Retinal pigment epithelial cell (primary cell): ENCODE results near the gene PRAME.

Source experiments
- DNase-seq: peaks from one replicate; pipeline ENCODE4 v3.0.0-alpha.2; 2010; ENCODE audit warnings: low read depth
- H3K4me3 ChIP-seq: 2 replicates; pipeline ENCODE4 v1.5.1; 2011; ENCODE audit warnings: mild to moderate bottlenecking, low read length, control low read depth, moderate library complexity
- CTCF ChIP-seq: conservative IDR thresholded peaks from 2 replicates; pipeline ENCODE4 v1.5.1; 2011; ENCODE audit warnings: low read depth, low read length, control low read depth, inconsistent platforms

Gene PRAME

DNA sequence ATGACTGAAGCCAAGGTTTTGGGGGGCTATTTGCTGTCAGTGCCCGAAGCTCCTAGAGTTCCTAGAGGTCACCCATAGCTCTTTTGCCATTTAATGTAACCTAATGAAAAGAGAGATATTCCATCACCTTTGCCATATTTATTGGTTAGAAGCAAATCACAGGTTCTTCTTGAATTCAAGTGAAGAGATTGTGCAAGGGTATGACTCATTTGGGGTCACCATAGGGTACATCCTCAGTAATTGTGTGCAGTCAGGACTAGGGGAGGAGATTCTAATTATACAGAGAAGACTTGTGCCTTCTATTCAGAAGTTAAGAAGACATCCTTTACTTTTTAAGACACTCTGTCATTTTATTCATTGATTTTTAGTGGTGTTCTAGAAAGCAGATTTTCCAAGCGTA lies 6.9 kb upstream of the PRAME start:
- no peak for DNase-seq
- H3K4me3 ChIP-seq = no peak overlapping the region
- no peak for TF ChIP-seq CTCF

DNA sequence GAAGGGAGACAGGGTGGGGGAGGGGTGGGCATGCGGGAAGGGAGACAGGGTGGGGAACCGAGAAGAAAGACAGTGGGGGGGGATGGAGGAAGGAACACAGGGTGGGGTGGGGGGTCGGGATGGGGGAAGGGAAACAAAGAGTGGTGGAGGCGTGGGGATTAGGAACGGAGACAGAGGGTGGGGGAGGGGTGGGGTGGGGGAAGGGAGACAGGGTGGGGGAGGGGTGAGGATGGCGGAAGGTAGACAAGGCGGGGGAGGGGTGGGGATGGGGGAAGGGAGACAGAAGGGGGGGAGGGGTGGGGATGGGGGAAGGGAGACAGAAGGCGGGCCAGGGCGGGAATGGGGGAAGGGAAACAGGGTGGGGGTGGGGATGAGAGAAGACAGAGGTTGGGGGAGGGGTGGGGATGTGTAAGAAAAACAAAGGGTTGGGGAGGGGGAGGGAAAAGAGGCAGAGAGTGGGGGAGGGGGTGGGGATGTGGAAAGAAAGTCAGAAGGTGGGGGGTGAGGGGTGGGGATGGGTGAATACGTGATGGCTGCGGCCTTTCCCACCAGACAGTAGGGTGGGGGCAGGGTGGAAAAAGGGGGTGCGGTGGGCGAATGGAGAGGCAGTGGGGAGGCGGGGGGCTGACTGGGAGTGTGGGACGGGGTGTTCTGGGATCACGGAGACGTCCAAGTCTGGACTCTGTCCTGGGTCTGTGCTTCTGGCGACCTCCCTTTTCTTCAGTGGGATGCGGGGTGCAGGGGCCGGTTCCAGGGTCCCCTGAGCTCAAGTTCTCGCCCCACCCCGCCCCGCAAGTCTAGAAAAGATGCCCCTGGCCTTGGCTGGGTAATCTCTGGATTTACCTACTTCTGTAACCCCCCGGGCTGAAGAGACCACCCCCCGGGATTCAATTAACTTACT lies 744 bp downstream of the PRAME start:
- no peak for DNase-seq
- no peak overlapping the region for H3K4me3 ChIP-seq
- no peak for TF ChIP-seq CTCF

- no peak for TF ChIP-seq CTCF
These were observed 1.8 kb downstream of the PRAME start for GRCh38 chr22:22556995-22557925.

GRCh38 chr22:22556578-22556977 lies 2.5 kb downstream of the PRAME start:
- TF ChIP-seq CTCF = no peak
- no peak overlapping the region for H3K4me3 ChIP-seq
- no peak for DNase-seq

More at GRCh38 chr22:22556995-22557925, 1.8 kb downstream of the PRAME start:
- H3K4me3 ChIP-seq = no peak overlapping the region
- no peak for DNase-seq

DNA sequence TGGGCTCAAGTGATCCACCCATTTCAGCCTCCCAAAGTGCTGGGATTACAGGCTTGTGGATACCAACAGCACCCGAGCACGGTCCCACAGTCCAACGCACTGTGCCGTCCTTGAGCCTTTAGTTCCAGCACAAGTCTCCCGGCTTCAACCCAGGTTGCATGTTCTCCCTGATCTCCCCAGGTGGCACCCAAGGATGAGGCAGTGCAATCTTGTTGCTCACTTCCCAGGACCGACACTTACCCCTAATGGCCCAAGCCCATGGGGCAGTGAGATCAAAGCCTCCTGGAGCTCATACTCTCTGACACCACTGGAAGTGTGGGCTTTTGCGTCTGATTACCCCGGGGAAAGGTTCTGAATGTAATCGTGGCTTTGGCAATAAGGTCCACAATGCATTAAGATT lies 3.5 kb downstream of the PRAME start:
- no peak for DNase-seq
- H3K4me3 ChIP-seq = no peak overlapping the region
- TF ChIP-seq CTCF = no peak

- TF ChIP-seq CTCF = no peak
- no peak overlapping the region for H3K4me3 ChIP-seq
- DNase-seq = no peak
These were observed 4.3 kb downstream of the PRAME start for GRCh38 chr22:22554587-22555284.
